NCI-H524 treated with DMSO at 0.1 percent for 48 hours (cell line): Measurements from ENCODE around the gene WIPF1.

Experiments used
- DNase-seq: peaks from one replicate; lab custom pipeline; 2025; lab: John Stamatoyannopoulos, UW

Gene WIPF1, protein sequence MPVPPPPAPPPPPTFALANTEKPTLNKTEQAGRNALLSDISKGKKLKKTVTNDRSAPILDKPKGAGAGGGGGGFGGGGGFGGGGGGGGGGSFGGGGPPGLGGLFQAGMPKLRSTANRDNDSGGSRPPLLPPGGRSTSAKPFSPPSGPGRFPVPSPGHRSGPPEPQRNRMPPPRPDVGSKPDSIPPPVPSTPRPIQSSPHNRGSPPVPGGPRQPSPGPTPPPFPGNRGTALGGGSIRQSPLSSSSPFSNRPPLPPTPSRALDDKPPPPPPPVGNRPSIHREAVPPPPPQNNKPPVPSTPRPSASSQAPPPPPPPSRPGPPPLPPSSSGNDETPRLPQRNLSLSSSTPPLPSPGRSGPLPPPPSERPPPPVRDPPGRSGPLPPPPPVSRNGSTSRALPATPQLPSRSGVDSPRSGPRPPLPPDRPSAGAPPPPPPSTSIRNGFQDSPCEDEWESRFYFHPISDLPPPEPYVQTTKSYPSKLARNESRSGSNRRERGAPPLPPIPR

DNA sequence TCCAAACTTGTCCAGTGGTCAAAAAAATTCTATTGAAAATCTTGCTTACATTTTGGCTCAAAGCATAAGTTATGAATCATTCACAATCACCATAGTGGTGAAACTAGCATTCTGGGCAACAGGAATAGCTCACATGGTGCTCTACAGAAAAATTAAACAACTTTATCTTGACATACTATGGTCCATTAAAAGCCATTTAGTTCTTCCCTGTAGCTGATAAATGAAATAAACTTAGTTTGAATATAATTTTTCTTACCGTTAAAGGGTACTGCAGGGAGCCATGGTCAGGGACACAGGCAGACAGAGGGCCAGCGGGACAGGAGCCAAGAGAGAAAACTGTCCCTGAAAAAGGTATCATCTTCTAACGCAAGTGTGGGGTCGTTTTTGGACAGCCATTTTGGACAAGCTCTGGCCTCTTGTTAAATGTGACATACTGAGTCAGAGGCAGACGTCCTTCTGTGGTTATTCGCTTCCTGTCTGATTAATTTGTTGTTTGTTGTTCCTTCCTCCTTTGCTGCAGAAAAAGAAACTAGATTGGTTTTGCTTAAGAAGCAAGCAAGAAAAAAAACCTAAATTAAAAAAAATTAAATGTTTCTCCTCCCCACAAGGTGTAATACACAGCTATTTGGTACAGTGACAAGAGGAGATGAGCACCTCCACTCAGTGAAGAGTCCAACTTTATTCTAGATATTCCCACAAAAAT is at the start of gene WIPF1:
WIPF1 (minus strand) TSS at position 460 of the 703 bp plus-strand sequence. CDS start 12,231 bp downstream, outside the sequence.
- DNase-seq = no peak

DNA sequence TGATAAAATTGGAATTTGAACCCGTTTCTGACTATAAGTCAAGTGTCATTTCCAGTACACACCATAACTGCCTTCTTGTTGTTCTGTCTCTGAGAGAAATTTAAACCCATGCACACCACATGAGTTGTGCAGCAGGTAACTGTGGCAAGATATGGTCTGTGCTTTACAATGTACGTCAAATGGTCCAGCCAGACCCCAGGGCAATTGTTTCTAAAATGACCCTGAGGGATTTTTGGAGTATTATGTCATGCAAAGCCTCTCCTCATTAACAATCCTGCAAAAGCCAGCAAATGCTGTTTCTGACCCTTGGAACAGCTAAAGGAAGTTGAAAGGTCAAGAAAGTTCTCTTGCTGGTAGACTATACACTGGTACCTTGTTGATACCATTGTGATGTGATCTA is 47.7 kb upstream of the WIPF1 start:
- no peak for DNase-seq

- DNase-seq = no peak
These were observed 46.8 kb upstream of the WIPF1 start for GRCh38 chr2:174644406-174644805.

GRCh38 chr2:174643356-174643755 is 45.8 kb upstream of the WIPF1 start:
- no peak for DNase-seq

DNA sequence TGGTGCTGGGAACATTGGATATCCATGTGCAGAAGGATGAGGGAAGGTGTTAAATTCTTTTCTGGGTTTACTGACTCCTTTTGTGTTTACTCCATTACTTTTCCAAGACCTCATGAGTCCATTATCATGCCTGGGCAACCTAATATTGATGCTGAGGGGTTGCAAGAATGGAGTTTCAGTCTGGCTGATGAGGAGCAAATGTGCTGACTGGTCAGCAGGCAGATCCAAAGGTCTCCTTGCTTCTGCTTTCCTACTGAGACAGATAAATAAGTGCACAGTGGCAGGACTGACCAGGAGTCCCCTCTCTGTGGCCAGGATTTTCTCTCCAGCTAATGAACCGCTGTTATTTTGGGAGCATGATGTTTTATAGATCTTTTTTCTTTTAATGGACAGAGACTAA is 43.6 kb upstream of the WIPF1 start:
- no peak for DNase-seq

GRCh38 chr2:174636987-174637386 is 39.4 kb upstream of the WIPF1 start:
- DNase-seq = no peak

- DNase-seq = no peak
These were observed 38.3 kb upstream of the WIPF1 start for GRCh38 chr2:174635776-174636404.

- no peak for DNase-seq
These were observed 37.5 kb upstream of the WIPF1 start for GRCh38 chr2:174635015-174635593.

DNA sequence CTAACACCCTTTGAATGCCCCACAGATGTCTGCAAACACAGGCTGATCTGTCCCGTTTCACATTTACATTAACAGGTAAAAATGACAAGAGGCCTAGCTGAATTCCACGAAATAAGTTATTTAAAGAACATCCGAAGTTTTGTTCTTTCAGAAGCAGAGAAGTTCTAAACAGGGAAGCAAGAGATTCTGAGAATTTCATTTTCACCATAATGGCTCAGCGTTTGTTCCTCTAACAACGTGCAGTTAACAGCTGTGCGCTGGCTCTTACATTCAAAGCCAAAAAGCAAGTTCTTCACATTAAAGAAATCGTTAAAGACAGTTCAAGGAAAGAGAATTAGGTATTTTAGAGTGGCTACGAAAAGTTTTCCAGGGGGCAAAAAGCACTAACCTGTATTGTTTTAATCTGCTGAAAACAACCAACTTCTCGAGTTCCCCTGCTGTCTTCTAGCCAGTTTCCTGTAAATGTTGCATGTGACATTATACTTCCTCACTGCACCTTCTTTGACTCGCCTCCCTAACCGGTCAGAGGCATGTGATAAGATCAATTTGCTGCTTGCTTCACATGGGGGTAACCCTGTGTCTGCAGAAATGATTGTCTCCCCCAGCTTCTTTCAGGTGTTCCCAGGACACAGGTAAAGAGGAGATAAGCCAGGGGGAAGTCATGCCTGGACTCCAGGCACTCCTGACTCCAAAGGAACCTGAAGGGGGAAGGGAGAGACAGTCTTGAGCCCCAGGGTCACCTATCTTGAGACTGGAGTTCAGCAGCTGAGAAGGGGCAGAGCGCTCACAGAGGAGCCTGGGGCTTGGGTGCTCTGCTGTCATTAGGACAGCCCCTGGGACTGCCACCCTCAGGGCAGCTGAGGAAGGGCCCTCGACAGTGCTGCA is 36.8 kb upstream of the WIPF1 start:
- DNase-seq = no peak

DNA sequence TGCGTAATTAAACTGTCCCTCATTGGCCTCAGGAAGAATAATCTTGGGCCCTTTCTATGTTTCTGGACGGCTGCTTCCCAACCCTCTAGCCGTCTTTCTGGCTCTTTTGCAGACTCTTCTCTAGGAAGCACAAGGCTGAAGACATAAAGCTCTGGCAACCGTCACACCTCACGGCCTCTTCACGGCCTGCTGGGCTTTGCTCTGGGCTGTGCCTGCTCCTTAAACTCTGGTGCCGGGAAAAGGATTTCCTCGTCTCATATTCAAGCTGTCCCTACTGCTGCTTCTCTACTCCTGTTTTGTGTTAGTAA is 36.0 kb upstream of the WIPF1 start:
- DNase-seq = no peak

GRCh38 chr2:174632841-174633622 is 35.4 kb upstream of the WIPF1 start:
- no peak for DNase-seq

DNA sequence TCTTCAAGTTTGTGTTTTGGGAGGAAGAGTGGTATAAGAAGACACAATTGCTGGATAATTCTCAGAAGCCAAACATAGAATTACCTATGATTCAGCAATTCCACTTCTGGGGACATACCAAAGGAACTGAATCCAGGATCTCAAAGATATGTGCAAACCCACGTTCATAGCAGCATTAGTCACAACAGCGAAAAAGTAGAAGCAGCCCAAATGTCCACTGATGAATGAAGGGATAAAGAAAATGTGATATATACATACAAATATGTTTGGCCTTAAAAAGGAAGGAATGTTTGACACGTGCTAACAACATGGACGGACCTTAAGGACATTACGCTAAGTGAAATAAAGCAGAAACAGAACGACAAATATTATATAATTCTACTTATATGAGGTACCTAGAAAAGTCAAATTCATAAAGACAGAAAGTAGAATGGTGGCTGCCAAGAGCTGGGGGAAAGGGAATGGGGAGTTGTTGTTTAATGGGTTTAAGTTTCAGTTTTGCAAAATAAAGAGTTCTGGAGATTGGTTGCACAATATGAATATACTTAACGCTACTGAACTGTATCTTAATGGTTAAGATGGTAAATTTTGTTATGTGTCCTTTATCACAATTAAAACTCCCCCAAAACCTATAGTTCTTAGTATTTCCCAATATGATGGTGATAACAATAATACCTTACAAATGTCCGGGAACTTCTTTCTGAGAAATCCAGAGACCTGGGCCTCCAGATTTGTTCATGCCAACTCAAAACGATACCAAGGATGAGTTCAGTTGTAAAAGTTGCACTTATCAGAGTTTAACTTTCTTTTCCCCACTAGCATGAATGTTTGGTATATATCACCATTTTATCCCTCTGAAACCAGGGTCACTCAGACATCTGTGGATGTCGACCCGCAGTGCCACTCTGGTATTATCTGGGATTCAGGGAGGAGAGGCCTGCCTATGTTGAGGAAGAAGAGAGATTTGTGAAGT is 33.7 kb upstream of the WIPF1 start:
- DNase-seq = no peak

DNA sequence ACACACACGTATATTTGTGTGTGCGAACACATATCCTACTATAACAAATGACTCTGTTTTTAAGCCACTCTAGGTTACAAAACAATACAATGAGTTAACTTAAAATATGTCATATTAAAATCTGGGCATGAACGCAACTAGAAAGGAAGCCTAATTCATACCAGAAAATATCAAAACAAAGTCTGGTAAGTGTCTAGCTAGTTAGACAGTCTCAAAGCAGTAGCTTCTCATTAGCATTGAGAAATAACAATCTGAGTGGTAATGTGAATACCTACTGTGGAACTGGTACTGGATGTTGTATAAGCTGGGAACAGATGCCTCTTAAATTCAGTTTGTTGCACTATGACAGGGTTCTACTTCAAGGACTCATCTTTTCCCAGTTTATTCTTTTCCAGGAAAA is 32.5 kb upstream of the WIPF1 start:
- DNase-seq = no peak

DNA sequence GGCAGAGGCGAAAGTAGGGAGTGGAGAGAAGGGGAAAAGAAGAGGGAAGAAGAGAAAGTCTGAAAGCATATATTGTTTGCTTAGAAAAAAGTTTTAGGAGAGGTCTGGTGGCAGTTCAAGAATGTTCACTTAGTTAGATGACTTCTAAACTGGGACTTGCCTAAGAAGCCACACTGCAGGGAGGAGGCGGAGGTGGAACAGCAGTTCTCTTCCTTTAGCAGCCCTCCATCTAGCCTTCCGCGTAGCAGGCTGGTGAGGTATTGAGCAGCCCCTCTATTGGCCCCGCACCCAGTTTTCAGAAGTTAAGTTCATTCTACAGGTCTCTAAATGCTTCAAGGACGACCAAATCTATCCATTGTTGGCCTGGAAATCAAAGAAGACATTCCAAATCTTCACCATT is 31.9 kb upstream of the WIPF1 start:
- no peak for DNase-seq

GRCh38 chr2:174628528-174629169 is 31.0 kb upstream of the WIPF1 start:
- DNase-seq = no peak

DNA sequence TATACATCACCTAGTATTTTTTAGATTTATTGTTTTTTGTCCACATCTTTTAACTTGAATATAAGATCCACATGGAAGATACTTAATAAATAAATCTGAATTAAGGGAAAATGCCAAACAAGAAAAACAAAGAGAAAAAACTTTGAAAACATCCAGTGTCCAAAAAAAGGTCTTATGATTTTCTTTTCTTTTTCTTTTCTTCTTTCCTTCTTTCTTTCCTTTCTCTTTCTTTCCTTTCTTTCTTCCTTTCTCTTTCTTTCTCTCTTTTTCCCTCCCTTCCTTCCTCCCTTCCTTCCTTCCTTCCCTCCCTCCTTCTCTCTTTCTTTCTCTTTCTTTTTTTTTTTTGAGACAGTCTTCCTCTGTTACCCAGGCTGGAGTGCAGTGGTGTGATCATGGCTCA is 29.6 kb upstream of the WIPF1 start:
- no peak for DNase-seq

- no peak for DNase-seq
These were observed 27.4 kb upstream of the WIPF1 start for GRCh38 chr2:174624895-174625430.

DNA sequence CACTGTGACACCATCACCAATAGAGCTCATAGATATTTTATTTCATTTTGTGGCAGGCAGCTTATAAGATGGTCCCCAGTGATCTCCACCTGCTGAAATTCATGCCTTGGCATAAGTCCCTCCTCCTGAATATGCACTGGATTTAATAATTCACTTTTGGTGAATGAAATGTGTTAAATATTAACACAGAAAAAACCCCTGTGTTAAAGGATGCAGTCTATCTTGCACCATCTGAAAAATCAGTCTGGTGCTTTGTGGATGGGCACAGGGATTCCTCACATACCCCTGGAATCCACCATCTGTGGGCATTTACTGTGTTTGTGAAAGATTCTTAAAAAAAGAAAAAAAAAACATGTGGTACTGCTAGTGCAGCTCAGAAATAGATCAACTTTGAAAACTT is 26.1 kb upstream of the WIPF1 start:
- no peak for DNase-seq

DNA sequence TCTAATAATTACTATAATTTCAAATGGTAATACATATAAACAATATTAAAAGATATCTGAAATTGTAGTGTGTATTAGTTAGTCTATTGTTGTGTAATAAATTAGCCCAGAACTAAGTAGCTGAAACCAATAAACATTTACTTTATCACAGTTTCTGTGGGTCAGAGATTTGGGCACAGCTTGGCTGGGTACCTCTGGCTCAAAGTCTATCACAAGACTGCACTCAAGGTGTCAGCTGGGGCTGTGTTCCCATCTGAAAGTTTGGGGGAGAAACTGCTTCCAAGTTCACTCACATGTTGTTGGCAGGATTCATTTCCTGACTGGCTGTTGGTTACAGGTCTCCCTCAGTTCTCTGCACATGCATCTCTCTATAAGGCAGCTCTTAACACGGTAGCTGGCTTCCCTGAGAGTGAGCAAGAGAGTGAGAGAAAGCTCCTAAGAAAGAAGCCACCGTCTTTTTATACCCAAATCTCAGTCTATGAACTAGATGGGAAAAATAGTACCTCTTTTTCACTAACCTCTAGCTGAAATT is 25.6 kb upstream of the WIPF1 start:
- no peak for DNase-seq
